ENCODE data around the gene UBE2B.
"Not testable (repeated sequence)": the region's sequence is repeated elsewhere in the genome, so short reads cannot be mapped to it uniquely, and the experiment has no call there.

UBE2B gene

DNA sequence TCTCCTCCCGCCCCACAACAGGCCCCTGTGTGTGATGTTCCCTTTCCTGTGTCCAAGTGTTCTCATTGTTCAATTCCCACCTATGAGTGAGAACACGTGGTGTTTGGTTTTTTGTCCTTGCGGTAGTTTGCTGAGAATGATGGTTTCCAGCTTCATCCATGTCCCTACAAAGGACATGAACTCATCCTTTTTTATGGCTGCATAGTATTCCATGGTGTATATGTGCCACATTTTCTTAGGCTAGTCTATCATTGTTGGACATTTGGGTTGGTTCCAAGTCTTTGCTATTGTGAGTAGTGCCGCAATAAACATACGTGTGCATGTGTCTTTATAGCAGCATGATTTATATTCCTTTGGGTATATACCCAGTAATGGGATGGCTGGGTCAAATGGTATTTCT lies 2.3 kb downstream of the UBE2B start:
- no CpG with 5 or more reads among the region's 5 CpGs for WGBS, 2 donors (ENCODE audit: extremely low coverage in 2 of 2, insufficient read length in 2 of 2, insufficient replicate concordance in 1 of 2)
- not testable (repeated sequence) for H3K27ac ChIP-seq (replicated peaks; ENCODE audit: low read length); H4K8ac ChIP-seq (ENCODE audit: low read depth, low read length); H3K4me2 ChIP-seq (ENCODE audit: insufficient read depth, low read length, poor library complexity, severe bottlenecking); DNase-seq (ENCODE audit: low spot score); H2BK5ac ChIP-seq (ENCODE audit: low read length); H3K23ac ChIP-seq (ENCODE audit: low read depth, low read length, poor library complexity); H3K14ac ChIP-seq (ENCODE audit: low read length); H2AK5ac ChIP-seq (ENCODE audit: low read depth, low read length); H3K4ac ChIP-seq (ENCODE audit: low read length); H3K18ac ChIP-seq (ENCODE audit: low read length); H2BK120ac ChIP-seq (ENCODE audit: low read depth, low read length); H2BK12ac ChIP-seq (ENCODE audit: low read length); H3K9ac ChIP-seq (ENCODE audit: low read depth, low read length, poor library complexity); H2AFZ ChIP-seq (ENCODE audit: low read length); H4K91ac ChIP-seq (ENCODE audit: low read depth, low read length, poor library complexity); H3K9me3 ChIP-seq (replicated peaks in 1 of 2; ENCODE audit: control insufficient read depth in 2 of 2, insufficient read depth in 1 of 2, low read depth in 1 of 2, low read length in 2 of 2); H3K79me1 ChIP-seq (ENCODE audit: low read depth, low read length); H3K27me3 ChIP-seq (ENCODE audit: control insufficient read depth in 3 of 3, insufficient read depth in 3 of 3, low read depth in 1 of 3, low read length in 3 of 3); H3K4me3 ChIP-seq (ENCODE audit: low read length in 2 of 2); H2BK15ac ChIP-seq (ENCODE audit: low read length); H3K4me1 ChIP-seq (ENCODE audit: control insufficient read depth in 2 of 2, insufficient read depth in 1 of 2, low read depth in 1 of 2, low read length in 2 of 2)
- H3K36me3 ChIP-seq (replicated peaks in 1 of 2; ENCODE audit: control insufficient read depth in 2 of 2, insufficient read depth in 2 of 2, low read length in 2 of 2): peaks cover 2 to 44% of the 10 kb centered on the region in 2 donors

GRCh38 chr5:134374232-134374631 lies 2.9 kb downstream of the UBE2B start:
- H3K4me1 ChIP-seq (ENCODE audit: control insufficient read depth in 2 of 2, insufficient read depth in 1 of 2, low read depth in 1 of 2, low read length in 2 of 2): peaks cover 0 to 2% of the 10 kb centered on the region in 2 donors
- H2BK15ac ChIP-seq (ENCODE audit: low read length): no peak overlapping the region
- no peak overlapping the region for H3K23ac ChIP-seq (ENCODE audit: low read depth, low read length, poor library complexity)
- no peak overlapping the region for H2AK5ac ChIP-seq (ENCODE audit: low read depth, low read length)
- H3K14ac ChIP-seq (ENCODE audit: low read length): no peak overlapping the region
- H3K4ac ChIP-seq (ENCODE audit: low read length): no peak overlapping the region
- WGBS, 2 donors (ENCODE audit: extremely low coverage in 2 of 2, insufficient read length in 2 of 2, insufficient replicate concordance in 1 of 2): no CpG with 5 or more reads among the region's 3 CpGs
- H3K9me3 ChIP-seq (replicated peaks in 1 of 2; ENCODE audit: control insufficient read depth in 2 of 2, insufficient read depth in 1 of 2, low read depth in 1 of 2, low read length in 2 of 2): no peaks in the 10 kb centered on the region
- no peak overlapping the region for H3K9ac ChIP-seq (ENCODE audit: low read depth, low read length, poor library complexity)
- H3K27ac ChIP-seq (replicated peaks; ENCODE audit: low read length): no peak overlapping the region
- no peaks in the 10 kb centered on the region for H3K27me3 ChIP-seq (ENCODE audit: control insufficient read depth in 3 of 3, insufficient read depth in 3 of 3, low read depth in 1 of 3, low read length in 3 of 3)
- peaks cover 2 to 50% of the 10 kb centered on the region in 2 donors for H3K36me3 ChIP-seq (replicated peaks in 1 of 2; ENCODE audit: control insufficient read depth in 2 of 2, insufficient read depth in 2 of 2, low read length in 2 of 2)
- DNase-seq (ENCODE audit: low spot score): no peak
- H2BK12ac ChIP-seq (ENCODE audit: low read length): no peak overlapping the region
- no peak overlapping the region for H3K4me3 ChIP-seq (ENCODE audit: low read length in 2 of 2)
- H4K8ac ChIP-seq (ENCODE audit: low read depth, low read length): no peak overlapping the region
- H4K91ac ChIP-seq (ENCODE audit: low read depth, low read length, poor library complexity): no peak overlapping the region
- no peak overlapping the region for H2BK120ac ChIP-seq (ENCODE audit: low read depth, low read length)
- H3K4me2 ChIP-seq (ENCODE audit: insufficient read depth, low read length, poor library complexity, severe bottlenecking): no peak overlapping the region
- no peak overlapping the region for H2BK5ac ChIP-seq (ENCODE audit: low read length)
- H3K79me1 ChIP-seq (ENCODE audit: low read depth, low read length): no peaks in the 10 kb centered on the region
- H3K18ac ChIP-seq (ENCODE audit: low read length): no peak overlapping the region
- no peak overlapping the region for H2AFZ ChIP-seq (ENCODE audit: low read length)

- no peak overlapping the region for H4K8ac ChIP-seq (ENCODE audit: low read depth, low read length)
- no peaks in the 10 kb centered on the region for H3K27me3 ChIP-seq (ENCODE audit: control insufficient read depth in 3 of 3, insufficient read depth in 3 of 3, low read depth in 1 of 3, low read length in 3 of 3)
- H2BK15ac ChIP-seq (ENCODE audit: low read length): no peak overlapping the region
- H3K4me2 ChIP-seq (ENCODE audit: insufficient read depth, low read length, poor library complexity, severe bottlenecking): no peak overlapping the region
- H3K27ac ChIP-seq (replicated peaks; ENCODE audit: low read length): no peak overlapping the region
- no peak overlapping the region for H3K4ac ChIP-seq (ENCODE audit: low read length)
- H3K14ac ChIP-seq (ENCODE audit: low read length): no peak overlapping the region
- no peak overlapping the region for H3K4me3 ChIP-seq (ENCODE audit: low read length in 2 of 2)
- no CpG with 5 or more reads among the region's 5 CpGs for WGBS, 2 donors (ENCODE audit: extremely low coverage in 2 of 2, insufficient read length in 2 of 2, insufficient replicate concordance in 1 of 2)
- no peaks in the 10 kb centered on the region for H3K9me3 ChIP-seq (replicated peaks in 1 of 2; ENCODE audit: control insufficient read depth in 2 of 2, insufficient read depth in 1 of 2, low read depth in 1 of 2, low read length in 2 of 2)
- no peaks in the 10 kb centered on the region for H3K4me1 ChIP-seq (ENCODE audit: control insufficient read depth in 2 of 2, insufficient read depth in 1 of 2, low read depth in 1 of 2, low read length in 2 of 2)
- H2BK5ac ChIP-seq (ENCODE audit: low read length): no peak overlapping the region
- DNase-seq (ENCODE audit: low spot score): no peak
- H3K9ac ChIP-seq (ENCODE audit: low read depth, low read length, poor library complexity): no peak overlapping the region
- no peak overlapping the region for H2BK12ac ChIP-seq (ENCODE audit: low read length)
- no peak overlapping the region for H2BK120ac ChIP-seq (ENCODE audit: low read depth, low read length)
- no peaks in the 10 kb centered on the region for H3K79me1 ChIP-seq (ENCODE audit: low read depth, low read length)
- H3K23ac ChIP-seq (ENCODE audit: low read depth, low read length, poor library complexity): no peak overlapping the region
- no peak overlapping the region for H2AK5ac ChIP-seq (ENCODE audit: low read depth, low read length)
- H3K18ac ChIP-seq (ENCODE audit: low read length): no peak overlapping the region
- H4K91ac ChIP-seq (ENCODE audit: low read depth, low read length, poor library complexity): no peak overlapping the region
- H3K36me3 ChIP-seq (replicated peaks in 1 of 2; ENCODE audit: control insufficient read depth in 2 of 2, insufficient read depth in 2 of 2, low read length in 2 of 2): peaks cover 18 to 93% of the 10 kb centered on the region in 2 donors
- H2AFZ ChIP-seq (ENCODE audit: low read length): no peak overlapping the region
These were observed 9.0 kb downstream of the UBE2B start for GRCh38 chr5:134380346-134380745.

DNA sequence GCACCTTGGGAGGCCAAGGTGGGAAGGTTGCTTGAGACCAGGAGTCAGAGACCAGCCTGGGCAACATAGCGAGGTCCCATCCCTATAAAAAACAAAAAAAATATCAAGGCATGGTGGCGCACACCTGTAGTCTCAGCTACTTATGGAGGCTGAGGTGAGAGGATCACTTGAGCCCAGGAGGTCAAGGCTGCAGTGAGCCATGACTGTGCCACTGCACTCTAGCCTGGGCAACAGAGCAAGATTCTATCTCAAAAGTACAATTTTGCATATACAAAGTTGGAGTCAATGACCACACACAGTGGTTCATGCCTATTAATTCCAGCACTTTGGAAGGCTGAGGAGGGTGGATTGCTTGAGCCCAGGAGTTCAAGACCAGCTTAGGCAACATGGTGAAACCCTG lies 10.8 kb downstream of the UBE2B start:
- not testable (repeated sequence) for H3K23ac ChIP-seq (ENCODE audit: low read depth, low read length, poor library complexity); H2BK120ac ChIP-seq (ENCODE audit: low read depth, low read length); H3K27ac ChIP-seq (replicated peaks; ENCODE audit: low read length); H2BK5ac ChIP-seq (ENCODE audit: low read length); H3K79me1 ChIP-seq (ENCODE audit: low read depth, low read length); H3K4ac ChIP-seq (ENCODE audit: low read length); H3K27me3 ChIP-seq (ENCODE audit: control insufficient read depth in 3 of 3, insufficient read depth in 3 of 3, low read depth in 1 of 3, low read length in 3 of 3); H2AFZ ChIP-seq (ENCODE audit: low read length); H3K9ac ChIP-seq (ENCODE audit: low read depth, low read length, poor library complexity); H3K4me2 ChIP-seq (ENCODE audit: insufficient read depth, low read length, poor library complexity, severe bottlenecking); H2BK12ac ChIP-seq (ENCODE audit: low read length); H2AK5ac ChIP-seq (ENCODE audit: low read depth, low read length); H3K4me1 ChIP-seq (ENCODE audit: control insufficient read depth in 2 of 2, insufficient read depth in 1 of 2, low read depth in 1 of 2, low read length in 2 of 2); DNase-seq (ENCODE audit: low spot score); H3K4me3 ChIP-seq (ENCODE audit: low read length in 2 of 2); H3K9me3 ChIP-seq (replicated peaks in 1 of 2; ENCODE audit: control insufficient read depth in 2 of 2, insufficient read depth in 1 of 2, low read depth in 1 of 2, low read length in 2 of 2); H4K8ac ChIP-seq (ENCODE audit: low read depth, low read length); H4K91ac ChIP-seq (ENCODE audit: low read depth, low read length, poor library complexity); H3K14ac ChIP-seq (ENCODE audit: low read length); H3K18ac ChIP-seq (ENCODE audit: low read length); H2BK15ac ChIP-seq (ENCODE audit: low read length)
- WGBS, 2 donors (ENCODE audit: extremely low coverage in 2 of 2, insufficient read length in 2 of 2, insufficient replicate concordance in 1 of 2): no CpG with 5 or more reads among the region's 2 CpGs
- H3K36me3 ChIP-seq (replicated peaks in 1 of 2; ENCODE audit: control insufficient read depth in 2 of 2, insufficient read depth in 2 of 2, low read length in 2 of 2): peaks cover 16 to 92% of the 10 kb centered on the region in 2 donors
